ENCODE results near the gene KLHL42.

DNA sequence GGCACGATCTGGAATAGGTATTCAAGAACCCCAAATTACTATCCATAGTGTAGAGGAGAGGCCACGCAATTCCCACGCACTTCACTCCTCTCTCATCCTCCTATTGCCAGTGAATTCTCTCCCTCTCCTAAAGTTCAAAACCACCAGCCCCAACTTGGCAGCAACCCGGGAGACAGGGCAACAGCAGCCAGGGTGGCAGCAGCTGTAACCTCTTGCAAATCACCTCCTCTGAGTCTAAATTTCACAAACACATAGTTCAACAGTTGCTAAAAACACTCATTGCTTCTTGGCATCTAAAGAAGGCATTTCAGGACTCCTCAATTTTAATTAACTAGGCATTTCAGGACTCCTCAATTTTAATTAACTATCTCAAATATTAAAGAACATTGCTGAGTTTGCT is 37.7 kb downstream of the KLHL42 start:
- no peak for TF ChIP-seq POLR2AphosphoS5 (IDR thresholded peaks at IDR 0.05; ENCODE audit: borderline replicate concordance, low read depth, low read length)
- TF ChIP-seq EZH2 (IDR thresholded peaks at IDR 0.05) = no peak

Data from SK-N-MC (cell line).